ENCODE results near the gene RIN3.

DNA sequence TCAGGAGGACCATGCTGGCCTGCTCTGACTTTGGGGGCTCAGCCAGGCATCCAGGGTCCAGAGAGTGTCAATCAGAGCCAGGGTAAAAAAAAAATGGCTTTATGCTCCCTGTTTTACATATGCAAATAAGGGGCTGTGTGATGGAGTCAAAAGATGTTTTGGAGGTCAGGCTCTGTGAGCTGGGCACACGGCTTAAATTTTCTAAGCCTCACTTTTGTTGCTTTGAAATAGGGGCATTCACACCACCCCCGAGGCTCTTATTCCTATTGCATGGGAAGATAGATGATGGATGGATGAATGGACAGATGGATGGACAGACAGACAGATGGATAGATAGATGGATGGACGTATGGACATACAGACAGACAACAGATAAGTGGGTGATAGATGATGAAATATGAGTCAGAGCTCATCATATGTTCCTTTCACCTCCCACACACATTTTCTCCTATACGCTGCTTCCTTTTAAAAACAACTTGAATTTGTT lies 42.7 kb downstream of the RIN3 start:
- TF ChIP-seq, protein P1, sequence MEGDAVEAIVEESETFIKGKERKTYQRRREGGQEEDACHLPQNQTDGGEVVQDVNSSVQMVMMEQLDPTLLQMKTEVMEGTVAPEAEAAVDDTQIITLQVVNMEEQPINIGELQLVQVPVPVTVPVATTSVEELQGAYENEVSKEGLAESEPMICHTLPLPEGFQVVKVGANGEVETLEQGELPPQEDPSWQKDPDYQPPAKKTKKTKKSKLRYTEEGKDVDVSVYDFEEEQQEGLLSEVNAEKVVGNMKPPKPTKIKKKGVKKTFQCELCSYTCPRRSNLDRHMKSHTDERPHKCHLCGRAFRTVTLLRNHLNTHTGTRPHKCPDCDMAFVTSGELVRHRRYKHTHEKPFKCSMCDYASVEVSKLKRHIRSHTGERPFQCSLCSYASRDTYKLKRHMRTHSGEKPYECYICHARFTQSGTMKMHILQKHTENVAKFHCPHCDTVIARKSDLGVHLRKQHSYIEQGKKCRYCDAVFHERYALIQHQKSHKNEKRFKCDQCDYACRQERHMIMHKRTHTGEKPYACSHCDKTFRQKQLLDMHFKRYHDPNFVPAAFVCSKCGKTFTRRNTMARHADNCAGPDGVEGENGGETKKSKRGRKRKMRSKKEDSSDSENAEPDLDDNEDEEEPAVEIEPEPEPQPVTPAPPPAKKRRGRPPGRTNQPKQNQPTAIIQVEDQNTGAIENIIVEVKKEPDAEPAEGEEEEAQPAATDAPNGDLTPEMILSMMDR (IDR thresholded peaks at IDR 0.05), result no peak
- TF ChIP-seq POLR2AphosphoS5 (IDR thresholded peaks at IDR 0.05; ENCODE audit: low read depth, low read length) (no peak), TCF7L2 (IDR thresholded peaks at IDR 0.05; ENCODE audit: low read depth, low read length) (no peak)
- TF ChIP-seq, protein P2, sequence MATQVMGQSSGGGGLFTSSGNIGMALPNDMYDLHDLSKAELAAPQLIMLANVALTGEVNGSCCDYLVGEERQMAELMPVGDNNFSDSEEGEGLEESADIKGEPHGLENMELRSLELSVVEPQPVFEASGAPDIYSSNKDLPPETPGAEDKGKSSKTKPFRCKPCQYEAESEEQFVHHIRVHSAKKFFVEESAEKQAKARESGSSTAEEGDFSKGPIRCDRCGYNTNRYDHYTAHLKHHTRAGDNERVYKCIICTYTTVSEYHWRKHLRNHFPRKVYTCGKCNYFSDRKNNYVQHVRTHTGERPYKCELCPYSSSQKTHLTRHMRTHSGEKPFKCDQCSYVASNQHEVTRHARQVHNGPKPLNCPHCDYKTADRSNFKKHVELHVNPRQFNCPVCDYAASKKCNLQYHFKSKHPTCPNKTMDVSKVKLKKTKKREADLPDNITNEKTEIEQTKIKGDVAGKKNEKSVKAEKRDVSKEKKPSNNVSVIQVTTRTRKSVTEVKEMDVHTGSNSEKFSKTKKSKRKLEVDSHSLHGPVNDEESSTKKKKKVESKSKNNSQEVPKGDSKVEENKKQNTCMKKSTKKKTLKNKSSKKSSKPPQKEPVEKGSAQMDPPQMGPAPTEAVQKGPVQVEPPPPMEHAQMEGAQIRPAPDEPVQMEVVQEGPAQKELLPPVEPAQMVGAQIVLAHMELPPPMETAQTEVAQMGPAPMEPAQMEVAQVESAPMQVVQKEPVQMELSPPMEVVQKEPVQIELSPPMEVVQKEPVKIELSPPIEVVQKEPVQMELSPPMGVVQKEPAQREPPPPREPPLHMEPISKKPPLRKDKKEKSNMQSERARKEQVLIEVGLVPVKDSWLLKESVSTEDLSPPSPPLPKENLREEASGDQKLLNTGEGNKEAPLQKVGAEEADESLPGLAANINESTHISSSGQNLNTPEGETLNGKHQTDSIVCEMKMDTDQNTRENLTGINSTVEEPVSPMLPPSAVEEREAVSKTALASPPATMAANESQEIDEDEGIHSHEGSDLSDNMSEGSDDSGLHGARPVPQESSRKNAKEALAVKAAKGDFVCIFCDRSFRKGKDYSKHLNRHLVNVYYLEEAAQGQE (IDR thresholded peaks at IDR 0.05; ENCODE audit: insufficient read depth in 1 of 2, low read depth in 2 of 2, low read length in 1 of 2), result no peak

All from Panc1 (cell line).